ENCODE results near the gene FHAD1. TPM values are rescaled to one million over a fixed set of nuclear protein-coding genes. Genes with fewer than 3 reads are reported as not detected.

Gene FHAD1
- total RNA-seq (2022) (not detected in 2 replicates), Bru-seq, nascent RNA (percentile 8 among the genes with signal in this experiment), BruChase-seq, experiment 1, labeled RNA remaining after a 6-hour chase (percentile 7 among the genes with signal in this experiment), BruChase-seq, experiment 2, labeled RNA remaining after a 2-hour chase (percentile 8 among the genes with signal in this experiment)
- long read RNA-seq: 0 reads

DNA sequence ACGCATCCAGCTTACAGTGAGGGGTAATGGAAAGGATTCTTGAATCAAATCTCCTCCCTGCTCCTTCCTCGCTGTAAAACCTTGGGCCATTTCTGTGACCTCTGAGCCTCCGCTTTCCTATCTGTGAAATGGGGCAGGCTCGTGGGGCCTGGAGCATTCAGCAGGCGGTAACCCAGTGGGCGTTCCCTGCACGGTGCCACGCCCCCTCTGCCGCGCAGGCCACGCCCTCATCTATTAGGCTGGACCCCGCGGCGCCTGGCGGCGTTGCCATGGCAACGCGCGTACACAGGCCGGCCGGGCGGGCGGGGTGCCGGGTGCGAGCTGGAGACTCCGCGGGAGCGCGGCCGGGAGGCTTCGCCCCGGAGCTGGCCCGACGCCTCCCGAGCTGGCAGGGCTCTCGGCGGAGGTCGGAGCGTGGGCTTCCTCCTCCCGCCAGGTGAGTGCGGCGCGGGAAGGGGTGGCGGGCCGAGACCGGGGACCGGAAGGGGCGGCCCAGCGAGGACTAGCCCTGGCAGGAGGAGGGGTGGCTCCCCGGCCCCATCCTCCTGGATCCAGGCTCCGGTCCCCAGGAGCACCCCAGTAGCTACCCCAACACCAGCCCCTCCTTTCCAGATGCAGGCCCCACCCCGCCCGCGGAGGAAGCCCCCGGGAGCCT lies at the start of gene FHAD1:
TSS of gene FHAD1 (plus strand) at position 264 of the 655 bp plus-strand sequence. CDS start 4,562 bp downstream, outside the sequence.
- H3K27ac Mint-ChIP-seq (ENCODE audit: low read depth, unreplicated experiment): peak within 1 kb of the TSS; percentile 35
- H3K9me3 Mint-ChIP-seq (ENCODE audit: unreplicated experiment): no peaks in the 10 kb centered on the region
- no peaks in the 10 kb centered on the region for H3K36me3 Mint-ChIP-seq (ENCODE audit: insufficient read depth, unreplicated experiment)
- POLR2A ChIA-PET: interaction anchor here (2.2 kb wide), 1 partner anchor 75 kb away, joined by 4 read pairs; no protein-coding TSS in a partner anchor
- TF ChIP-seq, protein P1, sequence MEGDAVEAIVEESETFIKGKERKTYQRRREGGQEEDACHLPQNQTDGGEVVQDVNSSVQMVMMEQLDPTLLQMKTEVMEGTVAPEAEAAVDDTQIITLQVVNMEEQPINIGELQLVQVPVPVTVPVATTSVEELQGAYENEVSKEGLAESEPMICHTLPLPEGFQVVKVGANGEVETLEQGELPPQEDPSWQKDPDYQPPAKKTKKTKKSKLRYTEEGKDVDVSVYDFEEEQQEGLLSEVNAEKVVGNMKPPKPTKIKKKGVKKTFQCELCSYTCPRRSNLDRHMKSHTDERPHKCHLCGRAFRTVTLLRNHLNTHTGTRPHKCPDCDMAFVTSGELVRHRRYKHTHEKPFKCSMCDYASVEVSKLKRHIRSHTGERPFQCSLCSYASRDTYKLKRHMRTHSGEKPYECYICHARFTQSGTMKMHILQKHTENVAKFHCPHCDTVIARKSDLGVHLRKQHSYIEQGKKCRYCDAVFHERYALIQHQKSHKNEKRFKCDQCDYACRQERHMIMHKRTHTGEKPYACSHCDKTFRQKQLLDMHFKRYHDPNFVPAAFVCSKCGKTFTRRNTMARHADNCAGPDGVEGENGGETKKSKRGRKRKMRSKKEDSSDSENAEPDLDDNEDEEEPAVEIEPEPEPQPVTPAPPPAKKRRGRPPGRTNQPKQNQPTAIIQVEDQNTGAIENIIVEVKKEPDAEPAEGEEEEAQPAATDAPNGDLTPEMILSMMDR (IDR thresholded peaks at IDR 0.05; ENCODE audit: unreplicated experiment): no peak
- intact Hi-C loops (cut with micrococcal nuclease): no loop called here
- CTCF ChIA-PET: interaction anchor here (1.1 kb wide), 1 partner anchor 94 kb away, joined by 3 read pairs; no protein-coding TSS in a partner anchor
- H3K4me1 Mint-ChIP-seq (ENCODE audit: insufficient read depth, unreplicated experiment): peaks cover 14% of the 10 kb centered on the region
- peak within 1 kb of the TSS; percentile 68 for H3K4me3 Mint-ChIP-seq (ENCODE audit: unreplicated experiment)
- no TSS peak for BruUV-seq (replicated peaks)
- DNase-seq (ENCODE audit: unreplicated experiment): peak; percentile 60
- peaks cover 40% of the 10 kb centered on the region for H3K27me3 Mint-ChIP-seq (ENCODE audit: insufficient read depth, unreplicated experiment)

DNA sequence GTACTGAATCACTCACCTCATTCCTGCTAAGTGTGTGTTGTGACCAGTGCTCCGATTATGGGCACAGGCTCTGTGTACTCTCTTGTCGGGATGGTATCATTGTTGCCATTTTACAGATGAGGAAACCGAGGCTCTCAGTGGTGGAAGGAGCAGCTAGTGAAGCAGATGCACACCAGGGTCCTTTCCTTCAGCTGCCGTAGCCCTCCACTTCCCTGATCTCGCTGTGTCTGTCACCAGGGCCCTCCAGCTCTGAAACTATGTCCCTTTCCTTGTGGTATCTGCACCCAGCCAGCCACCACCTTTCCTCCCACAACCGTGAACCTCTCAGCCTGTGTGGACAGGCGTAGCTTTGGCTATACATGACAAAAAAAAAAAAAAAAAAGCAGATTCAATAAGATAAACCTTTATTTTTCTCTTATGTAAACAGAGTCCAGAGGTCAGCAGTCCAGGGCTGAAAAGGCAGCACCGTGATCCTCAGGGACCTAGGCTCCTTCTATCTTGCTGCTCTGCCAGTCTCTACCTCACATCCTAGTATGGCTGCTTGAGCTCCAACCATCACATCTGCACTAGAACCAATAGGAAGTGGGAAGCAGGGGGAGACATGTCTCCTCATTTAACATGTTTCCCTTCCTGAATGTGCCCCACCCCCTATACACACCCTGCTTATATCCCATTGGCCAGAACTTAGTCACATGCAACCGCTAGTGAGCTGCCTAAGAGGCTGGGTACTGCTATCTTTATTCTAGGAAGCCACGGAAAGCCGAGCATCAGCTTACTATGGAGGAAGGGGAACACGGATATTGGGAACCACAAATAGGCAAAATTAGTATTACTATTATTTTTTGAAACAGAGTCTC lies 49.2 kb upstream of the FHAD1 start:
- Mint-ChIP-seq H3K36me3 (ENCODE audit: insufficient read depth, unreplicated experiment) (no peaks in the 10 kb centered on the region), H3K27ac (ENCODE audit: low read depth, unreplicated experiment) (no peak overlapping the region), H3K4me1 (ENCODE audit: insufficient read depth, unreplicated experiment) (peaks cover 8% of the 10 kb centered on the region), H3K4me3 (ENCODE audit: unreplicated experiment) (no peak overlapping the region), H3K27me3 (ENCODE audit: insufficient read depth, unreplicated experiment) (no peaks in the 10 kb centered on the region), H3K9me3 (ENCODE audit: unreplicated experiment) (no peaks in the 10 kb centered on the region)
- no TSS peak for BruUV-seq (replicated peaks)
- TF ChIP-seq, protein P1 (IDR thresholded peaks at IDR 0.05; ENCODE audit: unreplicated experiment): no peak
- no peak for DNase-seq (ENCODE audit: unreplicated experiment)
- intact Hi-C loops (cut with micrococcal nuclease): no loop called here
- ChIA-PET CTCF (no interaction called here), POLR2A (no interaction called here)

DNA sequence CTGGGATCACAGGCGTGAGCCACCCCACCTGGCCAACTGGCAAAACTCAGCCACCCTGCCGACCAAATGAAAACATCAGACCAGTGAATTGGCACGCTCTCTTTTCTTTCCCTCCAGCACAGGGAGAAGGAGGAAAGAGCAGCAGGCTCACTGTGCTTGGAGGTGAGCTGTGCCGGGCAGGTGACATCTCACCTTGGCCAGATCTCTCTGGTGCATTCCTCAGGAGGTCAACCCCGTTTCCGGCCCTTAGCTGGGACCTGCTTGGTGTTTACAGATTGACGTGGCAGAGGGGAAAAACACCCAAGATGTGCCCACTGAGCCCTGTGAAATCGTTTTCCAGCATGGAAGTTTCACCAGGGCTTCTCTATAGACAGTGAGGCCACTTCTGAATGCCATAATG lies 48.3 kb upstream of the FHAD1 start:
- Mint-ChIP-seq H3K36me3 (ENCODE audit: insufficient read depth, unreplicated experiment) (no peaks in the 10 kb centered on the region), H3K9me3 (ENCODE audit: unreplicated experiment) (no peaks in the 10 kb centered on the region), H3K4me3 (ENCODE audit: unreplicated experiment) (no peak overlapping the region), H3K27ac (ENCODE audit: low read depth, unreplicated experiment) (no peak overlapping the region), H3K4me1 (ENCODE audit: insufficient read depth, unreplicated experiment) (peaks cover 8% of the 10 kb centered on the region), H3K27me3 (ENCODE audit: insufficient read depth, unreplicated experiment) (no peaks in the 10 kb centered on the region)
- DNase-seq (ENCODE audit: unreplicated experiment): no peak
- no TSS peak for BruUV-seq (replicated peaks)
- intact Hi-C loops (cut with micrococcal nuclease): no loop called here
- POLR2A ChIA-PET: no interaction called here
- TF ChIP-seq, protein P1 (IDR thresholded peaks at IDR 0.05; ENCODE audit: unreplicated experiment): no peak
- CTCF ChIA-PET: no interaction called here

DNA sequence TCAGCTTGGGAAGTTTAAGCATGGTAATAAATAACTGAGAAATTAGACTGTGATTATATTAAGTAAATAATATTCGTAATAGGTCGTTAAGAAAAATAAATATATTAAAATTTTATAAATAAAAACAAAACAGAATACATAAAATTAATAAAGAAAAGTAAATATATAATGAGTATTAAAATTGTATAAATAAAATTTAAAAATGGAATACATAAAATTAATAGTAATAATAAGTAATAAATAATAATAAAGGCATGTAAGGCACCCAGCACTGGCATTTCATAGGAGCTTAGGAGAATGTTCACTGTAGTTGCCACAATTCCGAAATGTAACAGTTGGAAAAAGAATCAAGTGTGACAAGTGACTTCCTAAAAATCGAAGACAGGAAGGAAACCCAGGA lies 45.8 kb upstream of the FHAD1 start:
- intact Hi-C loops (cut with micrococcal nuclease): no loop called here
- H3K4me3 Mint-ChIP-seq (ENCODE audit: unreplicated experiment): no peak overlapping the region
- no TSS peak for BruUV-seq (replicated peaks)

More for the DNA sequence above, 45.8 kb upstream of the FHAD1 start:
- CTCF ChIA-PET: interaction anchor here (0.9 to 1.2 kb wide), 2 partner anchors 48 to 73 kb away, joined by 3 to 5 read pairs; no protein-coding TSS in a partner anchor
- TF ChIP-seq, protein P1 (IDR thresholded peaks at IDR 0.05; ENCODE audit: unreplicated experiment): no peak
- H3K27ac Mint-ChIP-seq (ENCODE audit: low read depth, unreplicated experiment): no peak overlapping the region
- peaks cover 8% of the 10 kb centered on the region for H3K4me1 Mint-ChIP-seq (ENCODE audit: insufficient read depth, unreplicated experiment)
- POLR2A ChIA-PET: interaction anchor here (0.9 to 1.5 kb wide), 3 partner anchors 22 to 49 kb away, joined by 3 to 4 read pairs (median 3); no protein-coding TSS in a partner anchor
- no peaks in the 10 kb centered on the region for H3K36me3 Mint-ChIP-seq (ENCODE audit: insufficient read depth, unreplicated experiment)
- H3K27me3 Mint-ChIP-seq (ENCODE audit: insufficient read depth, unreplicated experiment): no peaks in the 10 kb centered on the region
- DNase-seq (ENCODE audit: unreplicated experiment): no peak
- H3K9me3 Mint-ChIP-seq (ENCODE audit: unreplicated experiment): no peaks in the 10 kb centered on the region

All from MCF 10A (cell line).